Suprapubic skin (tissue), 4 donors: ENCODE measurements around the gene PTGES3L. TPM values are rescaled to one million over a fixed set of nuclear protein-coding genes. Genes with fewer than 3 reads are reported as not detected.
"Not testable (repeated sequence)": the region's sequence is repeated elsewhere in the genome, so short reads cannot be mapped to it uniquely, and the experiment has no call there.

Experiments used
- DNase-seq, 2 donors: peaks; one replicate each; pipeline ENCODE4 v3.0.0-alpha.2; 2019; ENCODE audit warnings: low spot score in 2 of 2
- H3K27ac ChIP-seq: fragments of 200-600 bp; sonication (generic); one replicate; pipeline ENCODE4 v1.5.1; 2019
- H3K27me3 ChIP-seq: fragments of 200-600 bp; sonication (generic); one replicate; pipeline ENCODE4 v1.5.1; 2019
- H3K36me3 ChIP-seq: fragments of 200-600 bp; sonication (generic); one replicate; pipeline ENCODE4 v1.5.1; 2019
- H3K4me1 ChIP-seq: fragments of 200-600 bp; sonication (generic); one replicate; pipeline ENCODE4 v1.5.1; 2019
- H3K4me3 ChIP-seq: fragments of 200-600 bp; sonication (generic); one replicate; pipeline ENCODE4 v1.5.1; 2019; ENCODE audit warnings: mild to moderate bottlenecking
- H3K9me3 ChIP-seq: fragments of 200-600 bp; sonication (generic); one replicate; pipeline ENCODE4 v1.5.1; 2019
- CTCF ChIP-seq, 2 donors: fragments of 200-600 bp in 1 of 2; fragments of 450-650 bp in 1 of 2; sonication (generic) in 1 of 2; IDR thresholded peaks; one replicate each; pipeline ENCODE4 v1.5.1; 2016 to 2019; ENCODE audit warnings: antibody characterized with exemption in 2 of 2, mild to moderate bottlenecking in 1 of 2, moderate library complexity in 1 of 2
- EP300 ChIP-seq: sonication (generic); formaldehyde crosslinking; IDR thresholded peaks from one replicate; pipeline ENCODE4 v1.6.1; 2017; ENCODE audit warnings: antibody characterized with exemption
- POLR2A ChIP-seq, 2 donors: fragments of 450-650 bp; IDR thresholded peaks; one replicate each; pipeline ENCODE4 v1.6.1; 2017; ENCODE audit warnings: antibody characterized with exemption in 2 of 2, mild to moderate bottlenecking in 2 of 2, moderate library complexity in 2 of 2
- POLR2AphosphoS5 ChIP-seq, 3 donors: sonication (generic); formaldehyde crosslinking; IDR thresholded peaks; one replicate each; pipeline ENCODE4 v1.6.1; 2017; ENCODE audit warnings: antibody characterized with exemption in 3 of 3
- WGBS: methylation state at CpG from one replicate; pipeline ENCODE4 v1.1.5; 2018; 5-methylcytosine and 5-hydroxymethylcytosine counted together
- total RNA-seq, 4 donors: library from RNA; depleted of rRNA; stranded (reverse); fragments of >200 nt; gene quantifications; one replicate each; pipeline ENCODE4 v1.1.0, GENCODE V29; 2016

The PTGES3L gene
- total RNA-seq, 4 donors from 2014 or later = 0.44 to 0.48 TPM; not detected in 2

DNA sequence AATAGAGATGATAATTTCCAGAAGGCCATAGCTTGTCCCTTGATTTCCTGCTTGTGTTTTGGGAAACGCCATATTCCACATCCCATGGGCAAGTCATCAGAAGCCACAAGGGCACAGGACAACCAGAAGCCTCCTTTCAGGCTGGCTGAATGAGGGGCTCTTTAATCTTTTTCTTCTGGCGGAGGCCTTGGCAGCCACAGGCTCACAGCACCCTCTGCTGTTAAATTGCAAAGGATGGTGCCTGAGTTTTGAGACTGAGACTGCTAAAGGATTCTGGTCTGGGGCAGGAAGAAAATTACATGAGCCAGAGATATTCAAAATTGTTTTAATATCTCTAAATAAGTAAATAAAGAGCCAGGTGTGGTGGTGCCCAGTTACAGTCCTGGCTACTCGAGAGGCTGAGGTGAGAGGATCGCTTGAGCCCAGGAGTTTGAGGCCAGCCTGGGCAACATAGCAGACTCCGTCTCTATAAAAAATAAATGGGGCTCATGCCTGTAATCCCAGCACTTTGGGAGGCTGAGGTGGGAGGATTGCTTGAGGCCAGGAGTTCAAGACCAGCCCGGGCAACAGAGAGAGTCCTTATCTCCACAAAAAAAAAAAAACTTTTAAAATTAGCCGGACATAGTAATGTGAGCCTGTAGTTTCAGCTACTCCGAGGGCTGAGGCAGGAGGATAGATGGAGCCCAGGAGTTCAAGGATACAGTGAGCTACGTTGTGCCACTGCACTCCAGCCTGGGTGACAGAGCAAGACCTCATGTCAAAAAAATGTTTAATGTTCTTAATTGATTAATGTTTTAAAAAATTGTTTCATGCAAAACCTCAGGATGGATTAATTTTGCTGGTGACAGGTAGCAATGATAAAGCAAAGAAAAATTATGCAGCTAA lies 41.9 kb downstream of the PTGES3L start:
- Histone ChIP-seq H3K4me1 (no peaks in the 10 kb centered on the region), H3K27me3 (no peaks in the 10 kb centered on the region), H3K9me3 (no peaks in the 10 kb centered on the region), H3K27ac (no peak overlapping the region), H3K36me3 (no peaks in the 10 kb centered on the region), H3K4me3 (no peak overlapping the region)
- no peak for DNase-seq
- TF ChIP-seq CTCF (IDR thresholded peaks at IDR 0.05) (peak in 1 of 2 donors; percentile 23), POLR2A (IDR thresholded peaks at IDR 0.05) (no peak), POLR2AphosphoS5 (IDR thresholded peaks at IDR 0.05) (no peak), EP300 (no peak)
- 52% methylated on average over 9 of the region's 9 CpGs for WGBS

DNA sequence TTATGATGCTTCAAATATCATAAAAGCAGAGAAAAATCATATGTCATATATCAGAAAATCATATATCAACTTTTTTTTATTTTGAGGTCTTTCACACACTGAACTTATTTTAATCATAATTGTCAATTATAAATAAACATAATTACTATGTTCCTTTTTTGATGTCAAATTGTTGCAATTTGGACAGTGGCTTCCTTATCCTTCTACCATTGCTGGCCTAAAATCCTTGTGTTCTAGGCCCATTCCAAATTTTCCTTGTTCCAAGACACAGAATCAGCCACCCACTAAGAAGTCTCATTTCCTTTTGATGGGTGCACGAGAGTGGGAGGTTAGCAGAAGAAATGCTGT lies 50.4 kb downstream of the PTGES3L start:
- Histone ChIP-seq H3K27ac (no peak overlapping the region), H3K4me3 (no peak overlapping the region), H3K9me3 (no peaks in the 10 kb centered on the region), H3K27me3 (no peaks in the 10 kb centered on the region), H3K36me3 (no peaks in the 10 kb centered on the region), H3K4me1 (peaks cover 11% of the 10 kb centered on the region)
- no peak for TF ChIP-seq POLR2AphosphoS5 (IDR thresholded peaks at IDR 0.05)
- WGBS = 94% methylated on average over 1 of the region's 1 CpG
- DNase-seq = no peak

GRCh38 chr17:42928714-42929496 lies 51.0 kb downstream of the PTGES3L start:
- Histone ChIP-seq H3K9me3 (no peaks in the 10 kb centered on the region), H3K36me3 (no peaks in the 10 kb centered on the region), H3K27ac (peak overlapping the region; percentile 71), H3K27me3 (no peaks in the 10 kb centered on the region), H3K4me3 (no peak overlapping the region), H3K4me1 (peaks cover 11% of the 10 kb centered on the region)
- TF ChIP-seq POLR2A (IDR thresholded peaks at IDR 0.05) = no peak
- TF ChIP-seq CTCF (IDR thresholded peaks at IDR 0.05) = peak; percentile 52 to 59
- no peak for TF ChIP-seq EP300
- TF ChIP-seq POLR2AphosphoS5 (IDR thresholded peaks at IDR 0.05) = no peak
- WGBS = 32% methylated on average over 9 of the region's 9 CpGs
- DNase-seq = no peak

GRCh38 chr17:42924891-42925290 lies 55.0 kb downstream of the PTGES3L start:
- Histone ChIP-seq H3K27ac (no peak overlapping the region), H3K4me1 (peaks cover 11% of the 10 kb centered on the region), H3K9me3 (no peaks in the 10 kb centered on the region), H3K4me3 (no peak overlapping the region), H3K27me3 (no peaks in the 10 kb centered on the region), H3K36me3 (no peaks in the 10 kb centered on the region)
- no peak for DNase-seq
- WGBS = 49% methylated on average over 5 of the region's 5 CpGs
- no peak for TF ChIP-seq EP300
- TF ChIP-seq POLR2A (IDR thresholded peaks at IDR 0.05) = no peak
- TF ChIP-seq POLR2AphosphoS5 (IDR thresholded peaks at IDR 0.05) = no peak
- no peak for TF ChIP-seq CTCF (IDR thresholded peaks at IDR 0.05)

- 93% methylated on average over 7 of the region's 7 CpGs for WGBS
- not testable (repeated sequence) for H3K27me3 ChIP-seq, H3K4me3 ChIP-seq, H3K27ac ChIP-seq, H3K36me3 ChIP-seq, DNase-seq, H3K4me1 ChIP-seq, H3K9me3 ChIP-seq
Measured at GRCh38 chr17:42923472-42923871, 56.4 kb downstream of the PTGES3L start.

DNA sequence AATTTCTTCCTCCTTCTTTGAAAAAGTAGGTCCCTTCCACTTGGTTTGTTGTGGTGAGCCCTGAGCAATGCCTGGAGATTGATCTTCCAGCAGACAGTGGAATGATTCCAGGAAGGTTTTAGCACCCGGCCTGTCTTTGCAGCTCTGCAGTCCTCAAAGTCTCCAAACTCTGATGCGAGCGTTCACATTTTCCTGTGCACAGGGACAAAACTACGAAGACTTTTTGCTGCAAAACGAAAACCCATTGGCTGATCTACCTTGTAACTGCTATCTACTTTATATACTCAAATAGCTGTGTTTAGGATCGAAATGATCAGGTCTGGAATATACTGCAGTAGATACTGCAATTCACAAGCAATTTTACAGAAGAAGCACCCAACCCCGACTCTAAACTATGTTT lies 57.6 kb downstream of the PTGES3L start:
- no peaks in the 10 kb centered on the region for H3K27me3 ChIP-seq
- H3K4me1 ChIP-seq = peaks cover 5% of the 10 kb centered on the region
- no peak overlapping the region for H3K4me3 ChIP-seq
- H3K27ac ChIP-seq = no peak overlapping the region
- no peaks in the 10 kb centered on the region for H3K36me3 ChIP-seq
- TF ChIP-seq POLR2AphosphoS5 (IDR thresholded peaks at IDR 0.05) = no peak
- TF ChIP-seq CTCF (IDR thresholded peaks at IDR 0.05) = no peak
- TF ChIP-seq EP300 = no peak
- TF ChIP-seq POLR2A (IDR thresholded peaks at IDR 0.05) = no peak
- H3K9me3 ChIP-seq = no peaks in the 10 kb centered on the region
- WGBS = 38% methylated on average over 7 of the region's 7 CpGs
- DNase-seq = no peak
